T-helper 2 cell (primary cell): ENCODE data around the gene KIF2C.
A peak's percentile ranks its signal among the peaks of the same experiment; 100 is the strongest.
"Not testable (repeated sequence)": the region's sequence is repeated elsewhere in the genome, so short reads cannot be mapped to it uniquely, and the experiment has no call there.

Experiments used
- DNase-seq, 5 experiments: peaks; one replicate each; pipeline versions ENCODE4 v3.0.0 to v3.0.0-alpha.2; 2012 to 2022

Gene KIF2C

GRCh38 chr1:44798481-44799365, 59.1 kb downstream of the KIF2C start:
- DNase-seq = no peak

- peak; percentile 96 to 99 (median 97) for DNase-seq
Observed at GRCh38 chr1:44799770-44800584, 60.3 kb downstream of the KIF2C start, which contains the start of gene PLK3. TSS of gene PLK3 (plus strand) at chr1:44800377. CDS start at chr1:44800464, 87 bp downstream.

GRCh38 chr1:44801491-44802305, 62.1 kb downstream of the KIF2C start:
- peak in 2 of 5 experiments; percentile 52 to 56 for DNase-seq

GRCh38 chr1:44802306-44803061, 62.8 kb downstream of the KIF2C start:
- peak in 1 of 5 experiments; percentile 56 for DNase-seq

- no peak for DNase-seq
Observed at GRCh38 chr1:44803062-44803311, 63.4 kb downstream of the KIF2C start.

- DNase-seq = no peak
Observed at GRCh38 chr1:44803312-44804095, 63.9 kb downstream of the KIF2C start.

- DNase-seq = peak in 1 of 5 experiments; percentile 27
Observed at GRCh38 chr1:44805311-44806024, 65.8 kb downstream of the KIF2C start.

GRCh38 chr1:44806025-44806703, 66.5 kb downstream of the KIF2C start:
- peak in 1 of 5 experiments; percentile 29 for DNase-seq

GRCh38 chr1:44806704-44807363, 67.2 kb downstream of the KIF2C start, which contains the start of gene DYNLT4:
TSS of gene DYNLT4 (minus strand) at chr1:44807351. CDS start at chr1:44806668, 683 bp downstream.
- DNase-seq = no peak

GRCh38 chr1:44807364-44808062, 67.9 kb downstream of the KIF2C start:
- peak; percentile 68 to 95 (median 85) for DNase-seq

- peak in 4 of 5 experiments; percentile 35 to 72 (median 52) for DNase-seq
Observed at GRCh38 chr1:44808063-44808937, 68.7 kb downstream of the KIF2C start, which contains the start of gene BTBD19. TSS of gene BTBD19 (plus strand) at chr1:44808523. CDS start at chr1:44808821, 298 bp downstream.

- DNase-seq = peak; percentile 52 to 99 (median 82)
Observed at GRCh38 chr1:44808938-44809917, 69.6 kb downstream of the KIF2C start.

GRCh38 chr1:44810101-44810761, 70.6 kb downstream of the KIF2C start:
- peak in 2 of 5 experiments; percentile 30 to 58 for DNase-seq

GRCh38 chr1:44810762-44811105, 71.1 kb downstream of the KIF2C start:
- DNase-seq = not testable (repeated sequence)

GRCh38 chr1:44811234-44811633, 71.6 kb downstream of the KIF2C start:
- DNase-seq = no peak
